Endodermal cell (in vitro differentiated cells): Measurements from ENCODE around the gene MRPL12. TPM values are rescaled to one million over a fixed set of nuclear protein-coding genes. Genes with fewer than 3 reads are reported as not detected.

ENCODE experiments used
- DNase-seq: peaks from one replicate; pipeline ENCODE4 v3.0.0-alpha.2; 2017
- H3K27ac ChIP-seq: 2 replicates; pipeline ENCODE4 v1.5.1; 2013; ENCODE audit warnings: mild to moderate bottlenecking, low read depth, low read length, moderate library complexity
- H3K27me3 ChIP-seq: 2 replicates; pipeline ENCODE4 v1.6.1; 2013; ENCODE audit warnings: mild to moderate bottlenecking, low read length, moderate library complexity; ENCODE audit not compliant: insufficient read depth, control insufficient read depth, poor library complexity, severe bottlenecking
- H3K36me3 ChIP-seq: 2 replicates; pipeline ENCODE4 v1.7.0; 2013; ENCODE audit warnings: mild to moderate bottlenecking, low read length, moderate library complexity; ENCODE audit not compliant: control insufficient read depth, insufficient read depth
- H3K4me1 ChIP-seq: one replicate; pipeline ENCODE4 v1.7.0; 2013; ENCODE audit warnings: low read length; ENCODE audit not compliant: control insufficient read depth, insufficient read depth
- H3K4me3 ChIP-seq: 2 replicates; pipeline ENCODE4 v1.5.1; 2013; ENCODE audit warnings: mild to moderate bottlenecking, low read length, moderate library complexity
- H3K9ac ChIP-seq: 2 replicates; pipeline ENCODE4 v1.6.1; 2013; ENCODE audit warnings: mild to moderate bottlenecking, low read length, moderate library complexity; ENCODE audit not compliant: poor library complexity, severe bottlenecking; ENCODE audit errors: extremely low read depth
- H3K9me3 ChIP-seq: 2 replicates; pipeline ENCODE4 v1.6.1; 2013; ENCODE audit warnings: mild to moderate bottlenecking, low read length, moderate library complexity; ENCODE audit not compliant: control insufficient read depth
- H3K27ac Mint-ChIP-seq: 2 replicates; pipeline ENCODE4 v1.8.0; 2020; ENCODE audit warnings: mixed read lengths
- H3K27me3 Mint-ChIP-seq: 2 replicates; pipeline ENCODE4 v1.8.0; 2021; ENCODE audit warnings: mild to moderate bottlenecking, mixed read lengths; ENCODE audit not compliant: insufficient read depth
- H3K36me3 Mint-ChIP-seq: 2 replicates; pipeline ENCODE4 v1.8.0; 2020; ENCODE audit warnings: low read depth, mixed read lengths
- H3K4me1 Mint-ChIP-seq: 2 replicates; pipeline ENCODE4 v1.8.0; 2020; ENCODE audit warnings: mixed read lengths
- H3K4me3 Mint-ChIP-seq: 2 replicates; pipeline ENCODE4 v1.8.0; 2020; ENCODE audit warnings: mild to moderate bottlenecking, moderate library complexity, mixed read lengths
- H3K9me3 Mint-ChIP-seq: 2 replicates; pipeline ENCODE4 v1.8.0; 2020; ENCODE audit warnings: mild to moderate bottlenecking, mixed read lengths
- WGBS, 2 experiments: methylation state at CpG; one replicate each; pipeline versions ENCODE4 v1.1.5 to v1.1.7; 2013; ENCODE audit warnings: missing lambda C conversion rate in 2 of 2, mixed read lengths in 1 of 2; ENCODE audit not compliant: insufficient coverage in 1 of 2, insufficient read length in 1 of 2; 5-methylcytosine and 5-hydroxymethylcytosine counted together
- total RNA-seq, 2 donors: library from RNA; stranded (reverse); fragmentation: NEBNext Ultra II Directional in 1 of 2; extraction: Animal tissue kit (Norgen Biotek cat#: 25700) in 1 of 2; gene quantifications; 2 replicates in 1 of 2; 3 replicates in 1 of 2; pipeline ENCODE4 v1.2.1, GENCODE V29; 2021
- TF ChIP-seq, protein P1 (sequence below): fragments of 200-600 bp; sonication (generic); conservative IDR thresholded peaks from 2 replicates; pipeline ENCODE4 v1.5.0; 2021; ENCODE audit warnings: antibody characterized with exemption, mild to moderate bottlenecking

Gene MRPL12
- total RNA-seq, 2 donors from 2014 or later: 99.4 to 105 TPM

- Mint-ChIP-seq H3K4me1 (peaks cover 14% of the 10 kb centered on the region), H3K9me3 (no peaks in the 10 kb centered on the region), H3K4me3 (peak overlapping the region; percentile 85), H3K36me3 (peaks cover 38% of the 10 kb centered on the region), H3K27ac (peak overlapping the region; percentile 85), H3K27me3 (no peaks in the 10 kb centered on the region)
- Histone ChIP-seq H3K9ac (peak overlapping the region; percentile 91), H3K9me3 (no peaks in the 10 kb centered on the region), H3K4me1 (peaks cover 5% of the 10 kb centered on the region), H3K27me3 (no peaks in the 10 kb centered on the region), H3K36me3 (peaks cover 49% of the 10 kb centered on the region), H3K27ac (no peak overlapping the region), H3K4me3 (peak overlapping the region; percentile 85)
- peak; percentile 52 for DNase-seq
- WGBS, 2 experiments: 88 to 89% methylated on average over 12 of the region's 12 CpGs
- TF ChIP-seq, protein P1, sequence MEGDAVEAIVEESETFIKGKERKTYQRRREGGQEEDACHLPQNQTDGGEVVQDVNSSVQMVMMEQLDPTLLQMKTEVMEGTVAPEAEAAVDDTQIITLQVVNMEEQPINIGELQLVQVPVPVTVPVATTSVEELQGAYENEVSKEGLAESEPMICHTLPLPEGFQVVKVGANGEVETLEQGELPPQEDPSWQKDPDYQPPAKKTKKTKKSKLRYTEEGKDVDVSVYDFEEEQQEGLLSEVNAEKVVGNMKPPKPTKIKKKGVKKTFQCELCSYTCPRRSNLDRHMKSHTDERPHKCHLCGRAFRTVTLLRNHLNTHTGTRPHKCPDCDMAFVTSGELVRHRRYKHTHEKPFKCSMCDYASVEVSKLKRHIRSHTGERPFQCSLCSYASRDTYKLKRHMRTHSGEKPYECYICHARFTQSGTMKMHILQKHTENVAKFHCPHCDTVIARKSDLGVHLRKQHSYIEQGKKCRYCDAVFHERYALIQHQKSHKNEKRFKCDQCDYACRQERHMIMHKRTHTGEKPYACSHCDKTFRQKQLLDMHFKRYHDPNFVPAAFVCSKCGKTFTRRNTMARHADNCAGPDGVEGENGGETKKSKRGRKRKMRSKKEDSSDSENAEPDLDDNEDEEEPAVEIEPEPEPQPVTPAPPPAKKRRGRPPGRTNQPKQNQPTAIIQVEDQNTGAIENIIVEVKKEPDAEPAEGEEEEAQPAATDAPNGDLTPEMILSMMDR: no peak
These were observed 18.1 kb upstream of the MRPL12 start for GRCh38 chr17:81685108-81685507.

- Mint-ChIP-seq H3K9me3 (no peaks in the 10 kb centered on the region), H3K36me3 (peaks cover 40% of the 10 kb centered on the region), H3K4me3 (no peak overlapping the region), H3K4me1 (peaks cover 14% of the 10 kb centered on the region), H3K27ac (peak overlapping the region; percentile 52), H3K27me3 (no peaks in the 10 kb centered on the region)
- Histone ChIP-seq H3K9ac (no peak overlapping the region), H3K4me1 (peaks cover 5% of the 10 kb centered on the region), H3K36me3 (peaks cover 57% of the 10 kb centered on the region), H3K9me3 (no peaks in the 10 kb centered on the region), H3K4me3 (no peak overlapping the region), H3K27me3 (no peaks in the 10 kb centered on the region), H3K27ac (no peak overlapping the region)
- DNase-seq: no peak
- TF ChIP-seq, protein P1: no peak
- 87 to 95% methylated on average over 3 to 20 of the region's 20 CpGs for WGBS, 2 experiments
These were observed 16.6 kb upstream of the MRPL12 start for GRCh38 chr17:81686614-81687013.

DNA sequence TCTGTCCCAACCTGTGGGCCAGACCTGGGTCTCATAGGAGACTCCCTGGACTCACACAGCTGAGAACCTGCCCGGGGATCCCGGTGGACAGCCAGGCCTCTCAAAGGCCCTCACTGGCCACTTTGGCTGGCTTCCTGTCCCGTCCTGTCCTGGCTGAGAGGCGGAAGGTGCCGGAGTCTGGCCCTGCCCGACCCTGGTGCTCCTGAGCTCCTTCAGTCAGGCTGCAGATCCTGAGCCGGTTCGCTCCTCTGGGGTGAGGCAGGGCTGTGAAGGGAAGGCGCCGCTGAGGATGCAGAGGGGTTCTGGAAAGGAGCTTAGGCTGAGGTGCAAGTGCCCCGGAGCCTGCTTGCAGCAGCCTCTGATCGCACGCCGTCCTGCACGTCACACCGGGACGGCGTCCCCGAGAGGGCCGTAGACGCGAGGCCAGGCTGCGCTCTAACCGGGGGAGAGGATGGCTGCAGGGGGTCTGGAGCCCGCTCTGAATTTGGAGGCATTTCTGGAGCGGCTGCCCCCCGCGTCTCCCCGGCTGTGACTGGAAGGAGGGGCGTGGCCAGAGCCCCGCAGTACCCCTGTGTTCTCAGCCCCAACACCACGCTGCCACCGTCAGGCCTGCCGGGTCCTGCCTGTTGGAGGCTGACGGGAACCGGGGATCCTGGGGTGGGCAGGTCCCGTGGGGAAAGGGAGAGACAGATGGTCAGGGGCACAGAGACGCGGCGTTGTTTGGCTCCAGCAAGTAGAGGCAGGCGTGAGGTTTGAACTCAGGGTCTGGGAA is 15.2 kb upstream of the MRPL12 start:
- WGBS, 2 experiments: 91 to 95% methylated on average over 12 to 41 of the region's 41 CpGs
- Histone ChIP-seq H3K4me3 (no peak overlapping the region), H3K9me3 (no peaks in the 10 kb centered on the region), H3K27me3 (no peaks in the 10 kb centered on the region), H3K27ac (no peak overlapping the region), H3K4me1 (peaks cover 5% of the 10 kb centered on the region), H3K9ac (no peak overlapping the region), H3K36me3 (peaks cover 63% of the 10 kb centered on the region)
- DNase-seq: peak; percentile 48
- Mint-ChIP-seq H3K4me1 (peaks cover 7% of the 10 kb centered on the region), H3K27ac (no peak overlapping the region), H3K4me3 (no peak overlapping the region), H3K36me3 (peaks cover 47% of the 10 kb centered on the region), H3K9me3 (no peaks in the 10 kb centered on the region), H3K27me3 (no peaks in the 10 kb centered on the region)
- TF ChIP-seq, protein P1: no peak
